Neural cell (in vitro differentiated cells): ENCODE measurements around the gene FHOD1. TPM values are rescaled to one million over a fixed set of nuclear protein-coding genes. Genes with fewer than 3 reads are reported as not detected.

Source experiments
- H2AFZ ChIP-seq: fragments of 200-600, 300-800 bp; sonication (generic), shearing (Covaris generic); 2 replicates; pipeline ENCODE4 v1.6.0; 2014; ENCODE audit warnings: low read depth, mild to moderate bottlenecking, antibody characterized with exemption, low read length, moderate library complexity
- H3F3A ChIP-seq: fragments of 200-600 bp; shearing (Covaris generic); 2 replicates; pipeline ENCODE4 v1.6.1; 2016; ENCODE audit warnings: mild to moderate bottlenecking, moderate library complexity, mixed read lengths, antibody characterized with exemption, low read length; ENCODE audit not compliant: insufficient read depth, poor library complexity, severe bottlenecking
- H3K27ac ChIP-seq: fragments of 200-600, 300-800 bp; sonication (generic), shearing (Covaris generic); 2 replicates; pipeline ENCODE4 v1.5.1; 2014; ENCODE audit warnings: mild to moderate bottlenecking, low read length, moderate library complexity
- H3K27me3 ChIP-seq: fragments of 300-800, 200-600 bp; sonication (generic), shearing (Covaris generic); 2 replicates; pipeline ENCODE4 v1.6.0; 2014; ENCODE audit warnings: mild to moderate bottlenecking, low read depth, low read length, moderate library complexity; ENCODE audit not compliant: insufficient read depth
- H3K36me3 ChIP-seq: fragments of 300-800, 200-600 bp; sonication (generic), shearing (Covaris generic); 2 replicates; pipeline ENCODE4 v1.5.1; 2014; ENCODE audit warnings: mild to moderate bottlenecking, antibody characterized with exemption, low read length, moderate library complexity; ENCODE audit not compliant: insufficient read depth
- H3K4me2 ChIP-seq: fragments of 300-800, 200-600 bp; sonication (generic), shearing (Covaris generic); 2 replicates; pipeline ENCODE4 v1.6.0; 2014; ENCODE audit warnings: mild to moderate bottlenecking, low read length
- H3K4me3 ChIP-seq: fragments of 300-800, 200-600 bp; sonication (generic), shearing (Covaris generic); 2 replicates; pipeline ENCODE4 v1.5.1; 2014; ENCODE audit warnings: mild to moderate bottlenecking, low read length, moderate library complexity
- H3K79me2 ChIP-seq: fragments of 200-600 bp; shearing (Covaris generic); replicated peaks from 2 replicates; pipeline ENCODE4 v1.6.0; 2014; ENCODE audit warnings: mild to moderate bottlenecking, low read length, moderate library complexity; ENCODE audit not compliant: insufficient read depth
- H3K9ac ChIP-seq: fragments of 300-800, 200-600 bp; sonication (generic), shearing (Covaris generic); 2 replicates; pipeline ENCODE4 v1.6.1; 2016; ENCODE audit warnings: mild to moderate bottlenecking, low read length, mixed read lengths
- H3K9me2 ChIP-seq: fragments of 200-600 bp; shearing (Covaris generic); 2 replicates; pipeline ENCODE4 v1.6.1; 2016; ENCODE audit warnings: mild to moderate bottlenecking, low read length, mixed read lengths; ENCODE audit not compliant: insufficient read depth
- H3K9me3 ChIP-seq: fragments of 200-600, 300-800 bp; sonication (generic), shearing (Covaris generic); 2 replicates; pipeline ENCODE4 v1.6.1; 2016; ENCODE audit warnings: mild to moderate bottlenecking, mixed run types, low read length, moderate library complexity, mixed read lengths
- H4K20me1 ChIP-seq: fragments of 200-600 bp; shearing (Covaris generic); 2 replicates; pipeline ENCODE4 v1.6.1; 2016; ENCODE audit warnings: mild to moderate bottlenecking, mixed run types; ENCODE audit not compliant: insufficient read depth
- EP300 ChIP-seq: fragments of 450-650 bp; conservative IDR thresholded peaks from 2 replicates; pipeline ENCODE4 v1.6.1; 2014; ENCODE audit warnings: antibody characterized with exemption, mild to moderate bottlenecking, moderate library complexity; ENCODE audit not compliant: poor library complexity, severe bottlenecking
- EZH2 ChIP-seq: fragments of 200-600, 300-800 bp; shearing (Covaris generic), sonication (generic); IDR thresholded peaks from 2 replicates; pipeline ENCODE4 v1.6.1; 2014; ENCODE audit warnings: antibody characterized with exemption, low read length, borderline replicate concordance, mild to moderate bottlenecking; ENCODE audit not compliant: insufficient read depth, poor library complexity, severe bottlenecking
- MXI1 ChIP-seq: fragments of 450-650 bp; conservative IDR thresholded peaks from 2 replicates; pipeline ENCODE4 v1.6.1; 2014; ENCODE audit warnings: antibody characterized with exemption, mild to moderate bottlenecking; ENCODE audit not compliant: poor library complexity, severe bottlenecking
- POLR2AphosphoS5 ChIP-seq: IDR thresholded peaks from 2 replicates; pipeline ENCODE4 v1.6.1; 2012
- RAD21 ChIP-seq: fragments of 450-650 bp; conservative IDR thresholded peaks from 2 replicates; pipeline ENCODE4 v1.6.1; 2014; ENCODE audit warnings: antibody characterized with exemption, mild to moderate bottlenecking, moderate library complexity
- REST ChIP-seq: IDR thresholded peaks from 2 replicates; pipeline ENCODE4 v1.6.1; 2012; ENCODE audit warnings: borderline replicate concordance
- SMC3 ChIP-seq: fragments of 450-650 bp; conservative IDR thresholded peaks from 2 replicates; pipeline ENCODE4 v1.6.1; 2014; ENCODE audit warnings: antibody characterized with exemption, mild to moderate bottlenecking, moderate library complexity; ENCODE audit not compliant: poor library complexity
- TAF1 ChIP-seq: IDR thresholded peaks from 2 replicates; pipeline ENCODE4 v1.6.1; 2012; ENCODE audit warnings: low read depth
- polyA plus RNA-seq: library from polyadenylated mRNA; depleted of rRNA; stranded (reverse); fragments of >200 nt; gene quantifications from 2 replicates; pipeline ENCODE4 v1.2.3, GENCODE V29; 2014
- TF ChIP-seq, protein P1 (sequence below): fragments of 450-650 bp; IDR thresholded peaks from 2 replicates; pipeline ENCODE4 v1.5.1; 2014; ENCODE audit warnings: antibody characterized with exemption, mild to moderate bottlenecking, moderate library complexity; ENCODE audit not compliant: poor library complexity, severe bottlenecking

The FHOD1 gene
- polyA plus RNA-seq, 1 donor from 2014 or later: 6.3 TPM

- no peaks in the 10 kb centered on the region for H3F3A ChIP-seq
- H3K27ac ChIP-seq: no peak overlapping the region
These were observed 33.9 kb downstream of the FHOD1 start for GRCh38 chr16:67213197-67214019.

GRCh38 chr16:67212766-67213165 is 34.5 kb downstream of the FHOD1 start:
- Histone ChIP-seq H3K36me3 (no peaks in the 10 kb centered on the region), H3K4me3 (no peak overlapping the region), H3F3A (no peaks in the 10 kb centered on the region), H3K27me3 (no peaks in the 10 kb centered on the region), H3K27ac (no peak overlapping the region), H3K9ac (no peak overlapping the region), H4K20me1 (no peaks in the 10 kb centered on the region), H2AFZ (no peak overlapping the region), H3K79me2 (no peaks in the 10 kb centered on the region), H3K9me2 (no peaks in the 10 kb centered on the region), H3K4me2 (no peak overlapping the region), H3K9me3 (no peaks in the 10 kb centered on the region)
- TF ChIP-seq EP300: no peak
- no peak for TF ChIP-seq REST
- TF ChIP-seq, protein P1, sequence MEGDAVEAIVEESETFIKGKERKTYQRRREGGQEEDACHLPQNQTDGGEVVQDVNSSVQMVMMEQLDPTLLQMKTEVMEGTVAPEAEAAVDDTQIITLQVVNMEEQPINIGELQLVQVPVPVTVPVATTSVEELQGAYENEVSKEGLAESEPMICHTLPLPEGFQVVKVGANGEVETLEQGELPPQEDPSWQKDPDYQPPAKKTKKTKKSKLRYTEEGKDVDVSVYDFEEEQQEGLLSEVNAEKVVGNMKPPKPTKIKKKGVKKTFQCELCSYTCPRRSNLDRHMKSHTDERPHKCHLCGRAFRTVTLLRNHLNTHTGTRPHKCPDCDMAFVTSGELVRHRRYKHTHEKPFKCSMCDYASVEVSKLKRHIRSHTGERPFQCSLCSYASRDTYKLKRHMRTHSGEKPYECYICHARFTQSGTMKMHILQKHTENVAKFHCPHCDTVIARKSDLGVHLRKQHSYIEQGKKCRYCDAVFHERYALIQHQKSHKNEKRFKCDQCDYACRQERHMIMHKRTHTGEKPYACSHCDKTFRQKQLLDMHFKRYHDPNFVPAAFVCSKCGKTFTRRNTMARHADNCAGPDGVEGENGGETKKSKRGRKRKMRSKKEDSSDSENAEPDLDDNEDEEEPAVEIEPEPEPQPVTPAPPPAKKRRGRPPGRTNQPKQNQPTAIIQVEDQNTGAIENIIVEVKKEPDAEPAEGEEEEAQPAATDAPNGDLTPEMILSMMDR: no peak
- no peak for TF ChIP-seq RAD21
- TF ChIP-seq POLR2AphosphoS5: no peak
- TF ChIP-seq TAF1: no peak
- TF ChIP-seq SMC3: no peak

More at GRCh38 chr16:67213197-67214019, 33.9 kb downstream of the FHOD1 start:
- Histone ChIP-seq H3K4me3 (no peak overlapping the region), H3K79me2 (no peaks in the 10 kb centered on the region), H3K27me3 (no peaks in the 10 kb centered on the region), H3K36me3 (no peaks in the 10 kb centered on the region), H4K20me1 (no peaks in the 10 kb centered on the region), H3K4me2 (no peak overlapping the region), H3K9me3 (no peaks in the 10 kb centered on the region), H3K9ac (no peak overlapping the region), H3K9me2 (no peaks in the 10 kb centered on the region), H2AFZ (no peak overlapping the region)
- TF ChIP-seq, protein P1: no peak
- TF ChIP-seq MXI1 (no peak), EP300 (no peak), TAF1 (no peak), EZH2 (no peak), REST (no peak), POLR2AphosphoS5 (no peak), RAD21 (no peak), SMC3 (no peak)
